C1 segment of cervical spinal cord (tissue), 14 donors: ENCODE results near the gene SMIM43.
A peak's percentile ranks its signal among the peaks of the same experiment; 100 is the strongest.
"Not testable (repeated sequence)": the region's sequence is repeated elsewhere in the genome, so short reads cannot be mapped to it uniquely, and the experiment has no call there.

Source experiments
- DNase-seq, 14 donors: peaks; one replicate each; lab custom pipeline; 2025; lab: John Stamatoyannopoulos, UW

The SMIM43 gene

DNA sequence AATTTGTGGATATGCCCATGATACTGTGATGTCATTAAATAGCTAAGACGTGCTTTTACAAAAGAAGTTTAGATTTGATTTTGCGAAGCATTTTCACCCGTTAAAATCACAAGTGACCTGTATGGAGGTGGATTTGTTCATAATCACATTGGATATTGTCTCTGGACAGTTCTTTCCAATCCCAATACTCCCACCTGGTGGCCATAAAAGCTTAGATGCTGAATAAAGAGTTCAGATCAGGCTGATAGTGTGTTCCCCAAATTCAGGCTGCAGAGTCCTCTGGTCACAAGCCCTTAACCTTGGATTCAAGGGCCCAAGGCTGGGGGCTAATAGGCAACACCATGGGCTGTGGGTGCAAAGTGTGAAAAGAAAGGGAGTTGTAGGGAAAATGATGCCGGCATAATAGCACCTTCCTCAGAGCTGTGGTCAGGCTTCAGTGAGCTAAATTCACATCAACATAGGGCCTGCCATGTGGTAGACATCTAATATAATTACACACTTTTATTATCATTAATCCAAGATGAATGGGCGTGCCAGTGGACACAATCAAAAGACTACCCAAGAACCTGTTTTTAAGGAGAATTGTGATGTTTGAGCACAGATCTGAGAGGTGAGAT, 28.1 kb downstream of the SMIM43 start:
- peak in 1 of 14 donors; percentile 3 for DNase-seq

- no peak for DNase-seq
Observed at GRCh38 chr4:121734571-121734970, 30.4 kb downstream of the SMIM43 start.

DNA sequence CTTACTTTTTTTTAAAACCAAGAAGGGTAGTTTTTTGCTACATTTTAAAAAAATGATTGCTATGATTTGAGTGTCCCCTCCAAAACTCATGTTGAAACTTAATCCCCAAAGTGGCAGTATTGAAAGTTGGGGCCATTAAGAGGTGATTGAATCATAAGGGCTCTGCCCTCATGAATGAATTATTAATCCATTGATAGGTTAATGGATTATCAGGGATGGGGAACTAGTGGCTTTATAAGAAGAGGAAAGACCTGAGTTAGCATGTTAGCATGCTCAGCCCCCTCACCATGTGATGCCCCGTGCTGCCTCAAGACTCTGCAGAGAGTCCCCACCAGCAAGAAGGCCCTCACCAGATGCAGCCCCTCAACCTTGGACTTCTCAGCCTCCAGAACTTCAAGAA, 31.0 kb downstream of the SMIM43 start:
- DNase-seq, result no peak

DNA sequence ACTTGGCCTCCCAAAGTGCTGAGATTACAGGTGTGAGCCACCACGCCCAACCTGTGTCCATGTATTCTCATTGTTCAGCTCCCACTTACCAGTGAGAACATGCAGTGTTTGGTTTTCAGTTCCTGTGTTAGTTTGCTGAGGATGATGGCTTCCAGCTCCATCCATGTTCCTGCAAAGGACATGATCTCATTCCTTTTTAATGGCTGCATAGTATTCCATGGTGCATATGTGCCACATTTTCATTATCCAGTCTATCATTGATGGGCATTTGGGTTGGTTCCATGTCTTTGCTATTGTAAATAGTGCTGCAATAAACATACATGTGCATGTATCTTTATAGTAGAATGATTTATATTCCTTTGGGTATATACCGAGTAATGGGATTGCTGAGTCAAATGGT, 35.2 kb downstream of the SMIM43 start:
- DNase-seq, result not testable (repeated sequence)

- no peak for DNase-seq
Observed at GRCh38 chr4:121728798-121729226, 36.2 kb downstream of the SMIM43 start.

DNA sequence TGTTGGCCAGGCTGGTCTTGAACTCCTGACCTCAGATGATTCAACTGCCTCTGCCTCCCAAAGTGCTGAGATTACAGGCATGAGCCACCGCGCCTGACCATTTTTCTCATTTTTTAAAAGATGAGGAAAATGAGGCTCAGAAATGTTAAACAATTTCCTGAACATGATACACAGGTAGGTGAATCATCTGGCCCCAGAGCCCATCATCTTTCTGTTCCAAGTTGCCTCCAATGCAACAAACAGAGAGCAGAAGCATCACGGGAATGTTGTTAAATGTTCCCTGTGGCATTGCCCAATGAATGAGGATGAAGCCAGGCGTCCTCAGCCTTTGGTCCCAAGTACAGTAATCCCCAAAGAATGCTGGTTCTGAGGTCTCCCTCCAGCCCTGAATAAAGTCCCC, 36.9 kb downstream of the SMIM43 start:
- no peak for DNase-seq

DNA sequence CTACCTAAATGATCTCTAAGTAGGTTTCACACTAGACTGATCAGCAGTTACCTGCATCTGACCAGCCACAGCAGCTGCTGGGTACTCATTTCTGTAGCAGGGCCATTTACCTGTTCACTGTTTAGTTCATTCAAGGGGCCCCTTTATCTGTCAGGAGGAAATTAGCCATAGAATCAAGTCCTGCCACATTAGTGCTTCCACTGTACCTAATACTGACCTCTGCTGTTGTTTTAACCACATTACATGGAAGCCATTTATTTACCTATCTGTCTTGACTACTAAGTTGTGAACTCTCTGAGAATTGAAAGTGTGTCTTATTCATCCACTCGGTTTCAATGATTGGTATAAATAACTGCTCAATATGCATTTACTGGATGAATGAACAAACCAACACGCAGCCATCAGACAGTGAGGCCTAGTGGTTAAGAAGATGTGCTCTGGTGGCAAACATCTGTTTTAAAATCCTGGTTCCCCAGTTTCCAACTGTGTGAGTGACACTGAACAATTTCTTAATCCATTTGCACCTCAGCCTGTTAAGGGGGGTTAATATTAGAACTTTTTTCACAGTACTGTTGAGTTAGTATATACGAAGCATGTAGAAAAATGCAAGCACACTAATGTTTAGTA, 38.2 kb downstream of the SMIM43 start:
- peak in 1 of 14 donors; percentile 9 for DNase-seq

DNA sequence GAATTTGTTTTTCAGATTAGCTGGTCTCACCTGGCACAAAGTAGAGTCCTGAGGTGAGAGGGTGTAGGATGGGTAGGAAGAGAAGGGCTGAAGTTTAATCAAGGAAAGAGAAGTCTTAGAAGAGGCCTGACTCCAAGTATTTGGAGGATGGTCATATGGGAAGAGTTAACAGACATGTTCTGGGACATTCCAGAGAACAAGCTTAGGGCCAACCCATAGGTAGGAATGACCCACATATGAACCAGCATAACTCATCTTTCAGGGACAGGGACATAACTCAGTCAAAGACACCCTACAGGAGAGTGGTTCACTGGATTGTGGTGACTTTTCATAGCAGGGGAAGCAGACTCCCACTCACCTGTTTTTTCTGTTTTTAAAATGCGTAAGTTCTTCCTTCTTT, 40.3 kb downstream of the SMIM43 start:
- no peak for DNase-seq

- no peak for DNase-seq
Observed at GRCh38 chr4:121721700-121722099, 43.3 kb downstream of the SMIM43 start.

- DNase-seq, result no peak
Observed at GRCh38 chr4:121720109-121720508, 44.9 kb downstream of the SMIM43 start.

DNA sequence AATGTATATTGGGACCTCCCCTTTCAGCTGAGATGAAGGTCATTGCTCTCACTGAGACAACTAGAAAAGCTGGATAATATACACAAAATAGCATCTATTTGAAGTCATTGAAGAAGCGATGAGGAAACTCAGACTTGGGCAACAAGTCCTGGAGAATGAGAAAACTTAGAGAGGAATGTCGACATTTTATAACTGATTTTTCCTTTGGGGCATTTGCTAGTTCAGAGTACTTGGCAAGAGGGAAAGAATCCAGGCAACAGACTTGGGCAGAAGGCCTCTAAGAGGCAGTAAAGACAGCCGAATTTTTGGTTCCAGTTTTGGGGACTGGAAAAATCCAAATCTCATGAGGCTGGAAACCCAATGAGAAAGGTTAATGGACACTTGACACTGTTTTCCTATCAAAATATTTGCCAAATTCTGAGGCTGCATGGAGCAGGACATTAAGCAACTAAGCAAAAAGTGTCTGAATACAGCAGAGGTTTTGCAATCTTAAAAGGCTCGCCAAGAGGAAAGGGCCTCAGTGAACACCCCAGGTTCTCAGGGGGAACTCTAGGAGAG, 47.2 kb downstream of the SMIM43 start:
- DNase-seq, result no peak

- no peak for DNase-seq
Observed at GRCh38 chr4:121714548-121714947, 50.4 kb downstream of the SMIM43 start.

DNA sequence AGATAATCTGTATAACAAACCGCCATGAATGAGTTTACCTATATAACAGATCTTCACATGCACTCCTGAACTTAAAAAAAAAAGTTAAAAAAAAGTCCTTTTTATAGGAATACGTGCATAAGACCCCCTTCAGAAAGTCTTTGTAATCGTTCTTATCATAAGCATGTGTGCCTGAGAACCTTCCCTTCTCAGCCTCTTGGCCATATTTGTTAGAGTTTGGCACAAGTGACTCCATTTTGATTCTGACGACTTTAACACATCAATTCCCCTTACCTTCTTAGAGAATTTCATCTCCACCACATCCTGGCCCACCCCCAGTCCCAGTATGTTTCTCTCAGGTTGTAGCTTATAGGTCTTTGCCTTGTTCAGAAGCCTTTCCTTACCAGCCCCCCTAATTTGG, 52.2 kb downstream of the SMIM43 start:
- DNase-seq, result no peak

DNA sequence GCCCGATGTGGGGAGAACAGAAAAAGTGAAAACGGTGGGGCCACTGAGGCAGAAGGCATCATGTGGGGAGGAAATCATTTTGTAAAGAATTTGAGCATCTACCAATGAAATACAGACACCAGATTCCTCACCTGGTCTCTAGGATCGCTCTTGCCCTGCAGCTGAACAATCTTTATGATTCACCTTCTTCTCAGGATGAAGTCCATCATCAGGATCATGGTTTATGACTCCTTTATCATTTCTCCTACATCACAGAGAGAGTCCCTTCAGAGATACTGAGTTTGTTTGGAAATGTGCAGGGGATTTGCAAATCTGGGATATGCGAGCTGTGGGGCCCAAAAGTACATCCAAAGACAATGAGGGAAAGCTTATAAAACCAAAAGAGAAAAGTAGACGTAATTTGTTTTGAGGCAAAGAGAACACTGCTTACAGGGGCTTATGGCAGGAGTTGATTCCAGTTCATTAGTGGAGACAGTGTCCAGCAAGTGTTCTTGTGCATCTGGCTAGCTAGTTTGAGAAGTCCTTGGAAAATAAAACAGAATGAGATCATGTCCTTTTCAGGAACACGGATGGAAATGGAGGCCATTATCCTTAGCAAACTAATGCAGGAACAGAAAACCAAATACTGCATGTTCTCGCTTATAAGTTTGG, 52.8 kb downstream of the SMIM43 start:
- DNase-seq, result no peak

DNA sequence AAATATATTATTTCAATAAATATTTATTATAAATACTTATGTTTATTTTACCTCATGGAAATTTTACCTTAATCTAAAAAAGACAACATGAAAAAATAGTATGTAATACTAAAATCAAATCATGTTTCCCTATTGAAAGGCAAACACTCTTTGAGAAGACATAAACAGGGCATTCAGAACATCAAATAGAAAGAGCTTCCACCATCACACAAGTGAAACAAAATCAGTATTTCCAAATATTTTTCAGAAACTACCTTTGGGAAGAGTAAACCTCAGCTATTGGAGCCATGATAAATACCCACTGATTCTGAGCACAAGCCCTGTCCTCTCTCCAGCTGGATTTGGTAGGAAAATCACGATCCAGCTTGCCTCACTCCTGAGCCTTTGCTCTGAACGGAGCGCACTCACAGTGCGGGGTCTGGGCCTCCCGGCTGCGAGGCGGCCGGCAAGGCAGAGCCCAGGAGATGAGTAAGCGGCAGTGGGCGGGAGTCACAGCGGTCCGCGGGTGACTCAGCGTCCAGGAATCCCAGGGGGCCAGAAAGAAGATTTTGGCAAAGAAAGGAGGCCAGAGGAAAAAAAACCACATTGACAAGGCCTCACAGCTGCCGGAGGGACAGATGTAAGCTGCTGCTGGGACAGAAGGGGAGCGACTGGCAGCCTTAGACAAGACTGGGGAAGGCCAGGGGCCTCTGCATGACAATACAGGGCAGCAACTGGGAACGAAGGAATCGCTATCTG, 53.5 kb downstream of the SMIM43 start:
- DNase-seq, result peak in 12 of 14 donors; percentile 5 to 82 (median 32)

- DNase-seq, result no peak
Observed at GRCh38 chr4:121709766-121710405, 55.1 kb downstream of the SMIM43 start.
